ENCODE results near the gene SCARF1. TPM values are rescaled to one million over a fixed set of nuclear protein-coding genes. Genes with fewer than 3 reads are reported as not detected.

Gene SCARF1
- total and polyA plus RNA-seq, 2 experiments from 2014 or later, result 1.8 to 9.8 TPM

DNA sequence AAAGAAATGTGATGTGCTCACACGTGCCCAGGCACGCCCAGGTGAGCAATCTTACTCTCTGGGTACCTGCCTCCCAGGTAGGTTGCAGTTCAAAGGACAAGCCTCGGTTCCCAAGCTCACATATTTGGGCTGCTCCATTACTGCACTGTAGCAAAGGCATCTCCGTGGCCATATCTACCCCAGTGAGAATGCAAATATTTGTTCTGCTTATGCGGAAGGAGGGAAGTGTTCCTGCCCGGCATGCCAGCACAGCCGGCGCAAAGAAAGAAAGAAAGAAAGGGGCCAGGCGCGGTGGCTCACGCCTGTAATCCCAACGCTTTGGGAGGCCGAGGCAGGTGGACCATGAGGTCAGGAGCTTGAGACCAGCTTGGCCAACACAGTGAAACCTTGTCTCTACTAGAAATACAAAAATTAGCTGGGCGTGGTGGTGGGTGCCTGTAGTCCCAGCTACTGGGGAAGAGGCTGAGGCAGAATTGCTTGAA lies 47.6 kb downstream of the SCARF1 start:
- no peaks in the 10 kb centered on the region for H3K36me3 ChIP-seq
- TF ChIP-seq, protein P1, sequence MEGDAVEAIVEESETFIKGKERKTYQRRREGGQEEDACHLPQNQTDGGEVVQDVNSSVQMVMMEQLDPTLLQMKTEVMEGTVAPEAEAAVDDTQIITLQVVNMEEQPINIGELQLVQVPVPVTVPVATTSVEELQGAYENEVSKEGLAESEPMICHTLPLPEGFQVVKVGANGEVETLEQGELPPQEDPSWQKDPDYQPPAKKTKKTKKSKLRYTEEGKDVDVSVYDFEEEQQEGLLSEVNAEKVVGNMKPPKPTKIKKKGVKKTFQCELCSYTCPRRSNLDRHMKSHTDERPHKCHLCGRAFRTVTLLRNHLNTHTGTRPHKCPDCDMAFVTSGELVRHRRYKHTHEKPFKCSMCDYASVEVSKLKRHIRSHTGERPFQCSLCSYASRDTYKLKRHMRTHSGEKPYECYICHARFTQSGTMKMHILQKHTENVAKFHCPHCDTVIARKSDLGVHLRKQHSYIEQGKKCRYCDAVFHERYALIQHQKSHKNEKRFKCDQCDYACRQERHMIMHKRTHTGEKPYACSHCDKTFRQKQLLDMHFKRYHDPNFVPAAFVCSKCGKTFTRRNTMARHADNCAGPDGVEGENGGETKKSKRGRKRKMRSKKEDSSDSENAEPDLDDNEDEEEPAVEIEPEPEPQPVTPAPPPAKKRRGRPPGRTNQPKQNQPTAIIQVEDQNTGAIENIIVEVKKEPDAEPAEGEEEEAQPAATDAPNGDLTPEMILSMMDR (IDR thresholded peaks at IDR 0.05; ENCODE audit: low read depth, low read length), result no peak
- no peaks in the 10 kb centered on the region for H3K27me3 ChIP-seq
- no peak overlapping the region for H3K4me3 ChIP-seq
- H3K27ac ChIP-seq, result no peak overlapping the region
- no peak for DNase-seq (ENCODE audit: low read depth in 1 of 2, low spot score in 1 of 2)
- H3K9me3 ChIP-seq (ENCODE audit: low read depth), result no peaks in the 10 kb centered on the region
- H3K4me1 ChIP-seq (ENCODE audit: low read depth), result no peaks in the 10 kb centered on the region

DNA sequence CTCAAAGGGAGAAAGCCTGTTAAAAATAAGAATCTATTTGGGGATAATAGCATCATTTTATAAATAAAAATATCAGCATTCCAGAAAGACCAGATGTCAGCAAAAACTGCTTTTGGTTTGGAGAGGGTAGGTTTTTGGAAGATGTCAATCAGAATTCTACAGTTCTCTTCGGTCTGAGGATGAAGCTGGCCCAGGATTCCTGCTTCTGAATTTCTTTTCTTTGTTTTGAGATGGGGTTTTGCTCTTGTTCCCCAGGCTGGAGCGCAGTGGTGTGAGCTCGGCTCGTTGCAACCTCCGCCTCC lies 52.0 kb downstream of the SCARF1 start:
- Histone ChIP-seq H3K27ac (no peak overlapping the region), H3K36me3 (no peaks in the 10 kb centered on the region), H3K27me3 (no peaks in the 10 kb centered on the region), H3K4me3 (no peak overlapping the region), H3K4me1 (ENCODE audit: low read depth) (peaks cover 13% of the 10 kb centered on the region), H3K9me3 (ENCODE audit: low read depth) (no peaks in the 10 kb centered on the region)
- no peak for DNase-seq (ENCODE audit: low read depth in 1 of 2, low spot score in 1 of 2)
- TF ChIP-seq, protein P1 (IDR thresholded peaks at IDR 0.05; ENCODE audit: low read depth, low read length), result no peak

DNA sequence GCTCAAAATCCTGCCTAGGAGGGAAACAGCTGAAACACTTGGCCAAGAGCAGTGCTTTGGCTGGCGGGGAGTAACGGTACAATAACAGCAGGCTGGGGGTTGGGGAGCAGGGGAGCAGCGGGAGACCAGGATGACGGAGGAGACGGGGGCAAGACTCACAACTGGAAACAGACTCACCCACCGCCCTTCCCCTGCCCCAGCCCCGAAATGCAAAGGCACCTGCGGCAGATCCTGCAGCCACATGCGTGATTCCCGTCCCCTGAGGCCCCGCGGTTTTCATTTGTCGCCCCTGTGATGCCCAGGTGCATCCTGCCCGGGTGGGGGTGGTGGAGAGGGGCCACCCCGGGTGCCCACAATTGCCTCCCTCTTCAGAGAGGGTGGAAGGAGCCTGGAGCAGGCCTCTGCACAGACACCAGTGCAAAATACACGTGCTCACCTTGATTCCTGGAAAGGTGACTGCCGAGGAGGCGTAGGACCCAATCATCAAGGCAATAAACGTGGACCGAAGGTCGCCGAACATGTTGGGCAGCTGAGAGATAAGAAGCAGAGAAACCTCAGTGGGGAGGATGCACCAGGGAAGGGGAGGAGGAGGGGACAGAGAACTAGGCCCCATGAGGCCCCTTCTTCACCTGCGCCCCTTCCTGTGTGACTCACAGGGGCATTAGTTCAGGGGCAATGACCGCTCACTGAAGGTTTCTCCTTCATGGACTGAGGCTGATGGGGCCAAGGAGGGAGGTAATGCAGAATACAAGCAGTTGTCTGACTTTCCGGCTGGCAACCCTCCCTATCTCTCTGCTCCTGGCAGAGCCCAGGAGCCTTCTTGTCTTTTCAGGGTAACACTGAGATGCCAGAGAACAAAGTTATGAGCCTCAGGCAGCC lies 52.5 kb downstream of the SCARF1 start:
- Histone ChIP-seq H3K4me3 (no peak overlapping the region), H3K27me3 (no peaks in the 10 kb centered on the region), H3K9me3 (ENCODE audit: low read depth) (no peaks in the 10 kb centered on the region), H3K27ac (no peak overlapping the region), H3K4me1 (ENCODE audit: low read depth) (peaks cover 13% of the 10 kb centered on the region), H3K36me3 (no peaks in the 10 kb centered on the region)
- no peak for DNase-seq (ENCODE audit: low read depth in 1 of 2, low spot score in 1 of 2)
- TF ChIP-seq, protein P1 (IDR thresholded peaks at IDR 0.05; ENCODE audit: low read depth, low read length), result no peak

DNA sequence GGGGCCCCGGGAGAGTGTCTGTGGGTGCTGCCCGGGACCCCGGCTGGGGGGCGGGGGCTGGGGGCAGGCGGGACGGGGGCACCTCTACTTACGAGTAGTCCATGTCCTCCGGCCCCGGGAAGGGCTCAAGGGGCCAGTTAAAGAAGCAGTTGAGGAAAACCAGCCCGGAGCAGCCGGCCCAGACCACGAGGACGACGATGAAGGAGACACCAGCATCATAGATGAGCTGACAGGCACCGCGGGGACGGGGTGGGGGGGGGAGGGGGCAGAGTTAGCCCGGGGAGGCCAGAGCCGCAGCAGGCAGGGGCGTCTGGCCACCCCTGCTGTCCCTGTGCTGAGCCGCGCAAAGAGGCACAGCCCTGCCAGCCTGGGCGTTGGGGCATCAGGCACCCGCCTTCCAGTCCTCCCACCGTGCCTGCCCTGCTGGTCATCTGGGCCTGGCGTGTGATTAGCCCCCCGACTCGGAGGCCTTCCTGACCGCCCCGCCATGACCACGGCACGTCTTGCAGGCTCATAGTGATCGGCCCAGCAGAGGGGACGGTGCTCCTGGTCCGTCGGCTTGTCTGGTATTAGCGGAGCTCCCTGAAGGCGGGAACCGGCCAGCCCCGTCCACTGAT lies 54.0 kb downstream of the SCARF1 start:
- H3K36me3 ChIP-seq, result no peaks in the 10 kb centered on the region
- H3K4me1 ChIP-seq (ENCODE audit: low read depth), result peaks cover 13% of the 10 kb centered on the region
- DNase-seq (ENCODE audit: low read depth in 1 of 2, low spot score in 1 of 2), result no peak
- TF ChIP-seq, protein P1 (IDR thresholded peaks at IDR 0.05; ENCODE audit: low read depth, low read length), result no peak
- H3K27me3 ChIP-seq, result no peaks in the 10 kb centered on the region
- no peaks in the 10 kb centered on the region for H3K9me3 ChIP-seq (ENCODE audit: low read depth)
- H3K4me3 ChIP-seq, result no peak overlapping the region
- no peak overlapping the region for H3K27ac ChIP-seq

DNA sequence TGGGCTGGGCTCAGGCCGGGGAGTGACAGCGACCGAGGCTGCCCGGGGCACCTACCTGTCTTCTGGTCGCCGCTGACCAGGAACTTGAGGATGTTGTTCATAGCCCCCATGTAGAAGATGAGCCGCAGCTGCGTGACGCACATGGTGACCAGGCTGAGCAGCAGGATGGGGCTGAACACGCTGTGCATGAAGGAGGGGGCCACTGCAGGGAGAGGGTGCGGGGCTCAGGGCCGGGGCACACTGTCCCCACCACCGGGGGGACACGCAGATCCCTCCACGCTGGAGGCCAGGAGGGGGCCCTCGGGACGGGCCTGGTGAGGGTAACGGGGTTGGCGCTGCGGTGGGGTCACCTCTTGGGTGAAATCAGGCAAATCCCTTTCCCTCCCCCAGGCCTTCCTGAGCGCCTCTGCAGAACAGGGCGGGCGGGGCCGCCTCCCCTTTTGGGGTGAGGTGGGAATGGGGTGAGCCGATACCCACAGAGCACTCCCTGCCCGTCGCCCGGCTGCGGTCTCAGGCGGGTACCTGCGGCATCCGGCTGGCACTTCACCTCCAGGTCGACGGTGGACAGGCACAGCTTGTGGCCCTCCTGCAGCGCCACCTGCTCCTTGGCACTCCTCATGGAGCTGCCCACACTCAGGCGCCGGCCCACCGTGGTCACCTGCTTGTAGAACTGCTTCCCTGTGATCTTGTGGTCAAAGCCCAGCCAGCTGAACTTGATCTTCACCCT lies 54.6 kb downstream of the SCARF1 start:
- H3K27ac ChIP-seq, result peak overlapping the region; percentile 51
- TF ChIP-seq, protein P1 (IDR thresholded peaks at IDR 0.05; ENCODE audit: low read depth, low read length), result no peak
- DNase-seq (ENCODE audit: low read depth in 1 of 2, low spot score in 1 of 2), result no peak

More for the DNA sequence above, 54.6 kb downstream of the SCARF1 start:
- Histone ChIP-seq H3K9me3 (ENCODE audit: low read depth) (no peaks in the 10 kb centered on the region), H3K27me3 (no peaks in the 10 kb centered on the region), H3K4me3 (no peak overlapping the region), H3K4me1 (ENCODE audit: low read depth) (peaks cover 13% of the 10 kb centered on the region), H3K36me3 (no peaks in the 10 kb centered on the region)
